ENCODE measurements around the gene VIPR2. TPM values are rescaled to one million over a fixed set of nuclear protein-coding genes. Genes with fewer than 3 reads are reported as not detected.
A peak's percentile ranks its signal among the peaks of the same experiment; 100 is the strongest.

VIPR2 gene
- total RNA-seq, 4 donors from 2014 or later, result 9.3 to 16.6 (median 12.1) TPM

GRCh38 chr7:159036916-159037605 lies 107.6 kb downstream of the VIPR2 start:
- intact Hi-C loops (cut with DNase I), result loop anchor here (10.0 kb wide), 1 partner anchor 108 kb away; the partner anchor contains the start of gene VIPR2
- peak; percentile 78 for DNase-seq (ENCODE audit: extremely low spot score)
- peaks cover 0 to 12% (median 0%) of the 10 kb centered on the region in 4 donors for H3K27me3 ChIP-seq

GRCh38 chr7:159035571-159036073 lies 109.0 kb downstream of the VIPR2 start:
- Histone ChIP-seq H3K27ac (replicated peaks in 1 of 4) (no peak overlapping the region), H3K27me3 (peaks cover 0 to 12% (median 0%) of the 10 kb centered on the region in 4 donors), H3K36me3 (peaks cover 0 to 35% (median 9%) of the 10 kb centered on the region in 4 donors), H3K4me1 (peaks cover 2 to 21% (median 11%) of the 10 kb centered on the region in 4 donors), H3K9me3 (no peaks in the 10 kb centered on the region), H3K4me3 (no peak overlapping the region)
- no peak for TF ChIP-seq POLR2AphosphoS5 (IDR thresholded peaks at IDR 0.05)
- no peak for TF ChIP-seq CTCF (IDR thresholded peaks at IDR 0.05)
- no peak for TF ChIP-seq EP300 (IDR thresholded peaks at IDR 0.05)
- no peak for TF ChIP-seq POLR2A (IDR thresholded peaks at IDR 0.05; ENCODE audit: low read depth)
- peak; percentile 86 for DNase-seq (ENCODE audit: extremely low spot score)
- intact Hi-C loops (cut with DNase I), result loop anchor here (10.0 kb wide), 1 partner anchor 109 kb away; the partner anchor contains the start of gene VIPR2
- WGBS, result 84% methylated on average over 21 of the region's 21 CpGs

More at GRCh38 chr7:159036916-159037605, 107.6 kb downstream of the VIPR2 start:
- 77% methylated on average over 19 of the region's 21 CpGs for WGBS
- Histone ChIP-seq H3K9me3 (no peaks in the 10 kb centered on the region), H3K36me3 (peaks cover 0 to 35% (median 9%) of the 10 kb centered on the region in 4 donors), H3K4me1 (peaks cover 0 to 6% (median under 1%) of the 10 kb centered on the region in 4 donors), H3K27ac (replicated peaks in 1 of 4) (no peak overlapping the region), H3K4me3 (no peak overlapping the region)
- TF ChIP-seq POLR2AphosphoS5 (IDR thresholded peaks at IDR 0.05) (no peak), EP300 (IDR thresholded peaks at IDR 0.05) (no peak), CTCF (IDR thresholded peaks at IDR 0.05) (no peak), POLR2A (IDR thresholded peaks at IDR 0.05; ENCODE audit: low read depth) (no peak)

GRCh38 chr7:159034988-159035387 lies 109.7 kb downstream of the VIPR2 start:
- WGBS, result 83% methylated on average over 7 of the region's 9 CpGs
- peak; percentile 60 for DNase-seq (ENCODE audit: extremely low spot score)
- H3K36me3 ChIP-seq, result peaks cover 0 to 35% (median 9%) of the 10 kb centered on the region in 4 donors
- no peak for TF ChIP-seq POLR2AphosphoS5 (IDR thresholded peaks at IDR 0.05)
- no peak for TF ChIP-seq EP300 (IDR thresholded peaks at IDR 0.05)
- no peak for TF ChIP-seq CTCF (IDR thresholded peaks at IDR 0.05)
- TF ChIP-seq POLR2A (IDR thresholded peaks at IDR 0.05; ENCODE audit: low read depth), result no peak
- no peak overlapping the region for H3K4me3 ChIP-seq
- no peak overlapping the region for H3K27ac ChIP-seq (replicated peaks in 1 of 4)
- peaks cover 0 to 12% (median 0%) of the 10 kb centered on the region in 4 donors for H3K27me3 ChIP-seq
- intact Hi-C loops (cut with DNase I), result loop anchor here (10.0 kb wide), 1 partner anchor 110 kb away; the partner anchor contains the start of gene VIPR2
- peaks cover 2 to 27% (median 16%) of the 10 kb centered on the region in 4 donors for H3K4me1 ChIP-seq
- H3K9me3 ChIP-seq, result no peaks in the 10 kb centered on the region

- Histone ChIP-seq H3K4me1 (peaks cover 2 to 30% (median 16%) of the 10 kb centered on the region in 4 donors), H3K27me3 (peaks cover 0 to 18% (median 0%) of the 10 kb centered on the region in 4 donors), H3K4me3 (no peak overlapping the region), H3K9me3 (no peaks in the 10 kb centered on the region), H3K36me3 (peaks cover 0 to 35% (median 9%) of the 10 kb centered on the region in 4 donors), H3K27ac (replicated peaks in 1 of 4) (no peak overlapping the region)
- WGBS, result 69% methylated on average over 10 of the region's 10 CpGs
- no peak for DNase-seq (ENCODE audit: extremely low spot score)
- TF ChIP-seq EP300 (IDR thresholded peaks at IDR 0.05) (no peak), POLR2AphosphoS5 (IDR thresholded peaks at IDR 0.05) (no peak), POLR2A (IDR thresholded peaks at IDR 0.05; ENCODE audit: low read depth) (no peak), CTCF (IDR thresholded peaks at IDR 0.05) (no peak)
- intact Hi-C loops (cut with DNase I), result loop anchor here (10.0 kb wide), 1 partner anchor 110 kb away; the partner anchor contains the start of gene VIPR2
Measured at GRCh38 chr7:159034394-159034793, 110.3 kb downstream of the VIPR2 start.
